HG02938 (cell line): Measurements from ENCODE around the gene MBNL1.
"Not testable (repeated sequence)": the region's sequence is repeated elsewhere in the genome, so short reads cannot be mapped to it uniquely, and the experiment has no call there.

Experiments
- ATAC-seq: cut with Tn5 transposase; IDR thresholded peaks from one replicate; pipeline ENCODE4 v1.9.1; 2021; ENCODE audit warnings: mild to moderate bottlenecking, moderate library complexity; ENCODE audit not compliant: unreplicated experiment

MBNL1 gene

DNA sequence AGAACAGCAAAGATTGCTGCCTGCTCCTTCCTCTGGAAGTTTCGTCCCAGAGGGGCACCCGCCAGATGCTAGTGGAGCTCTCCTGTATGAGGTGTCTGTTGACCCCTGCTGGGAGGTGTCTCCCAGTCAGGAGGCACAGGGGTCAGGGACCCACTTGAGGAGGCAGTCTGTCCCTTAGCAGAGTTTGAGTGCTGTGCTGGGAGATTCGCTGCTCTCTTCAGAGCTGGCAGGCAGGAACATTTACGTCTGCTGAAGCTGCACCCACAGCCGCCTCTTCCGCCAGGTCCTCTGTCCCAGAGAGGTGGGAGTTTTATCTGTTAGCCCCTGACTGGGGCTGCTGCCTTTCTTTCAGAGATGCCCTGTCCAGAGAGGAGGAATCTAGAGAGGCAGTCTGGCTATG is 103.9 kb downstream of the MBNL1 start:
- ATAC-seq: not testable (repeated sequence)

DNA sequence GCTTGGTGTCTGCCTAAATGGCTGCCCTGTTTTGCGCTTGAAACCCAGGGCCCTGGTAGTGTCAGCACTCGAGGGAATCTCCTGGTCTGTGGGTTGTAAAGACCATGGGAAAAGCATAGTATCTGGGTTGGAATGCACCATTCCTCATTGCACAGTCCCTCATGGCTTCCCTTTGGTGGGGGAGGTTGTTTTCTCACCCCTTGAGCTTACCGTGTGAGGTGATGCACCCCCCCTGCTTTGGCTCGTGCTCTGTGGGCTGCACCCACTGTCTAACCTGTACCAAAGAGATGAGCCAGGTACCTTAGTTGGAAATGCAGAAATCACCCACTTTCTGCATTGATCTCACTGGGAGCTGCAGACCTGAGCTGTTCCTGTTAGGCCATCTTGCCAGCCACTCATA is 104.7 kb downstream of the MBNL1 start:
- ATAC-seq: no peak

DNA sequence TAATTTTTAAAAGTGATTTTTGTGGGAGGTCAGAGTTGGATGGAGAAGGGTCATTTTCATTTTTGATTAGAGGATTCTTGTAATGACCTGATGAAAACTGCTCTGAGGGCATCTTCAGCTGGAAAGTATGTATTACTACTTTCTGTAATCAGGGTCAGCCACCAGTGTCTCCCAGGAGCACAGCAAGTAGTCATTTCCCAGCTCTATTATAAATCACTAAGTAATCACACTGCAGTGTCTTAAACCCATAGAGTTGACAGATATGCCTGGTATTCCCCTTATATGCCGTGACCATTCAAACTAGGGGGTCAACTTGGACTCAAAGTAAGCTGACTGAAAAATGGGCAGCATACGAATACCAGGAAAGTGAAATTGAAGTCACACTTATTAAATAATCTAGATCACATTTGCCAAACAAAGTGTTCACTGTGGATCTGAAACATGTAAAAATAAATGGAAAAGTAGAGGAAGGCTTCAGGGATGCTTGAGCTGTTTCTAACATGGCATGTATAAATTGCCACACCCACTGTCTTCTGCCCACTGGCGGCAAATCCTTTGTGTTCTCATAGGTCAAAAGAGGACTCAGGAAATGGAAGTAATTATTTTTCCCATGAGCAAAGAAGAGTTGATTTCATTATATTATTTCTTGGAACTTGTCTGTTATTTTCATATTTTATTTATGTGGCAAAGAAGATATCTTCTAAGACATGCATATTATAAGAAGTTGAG is 105.7 kb downstream of the MBNL1 start:
- no peak for ATAC-seq

DNA sequence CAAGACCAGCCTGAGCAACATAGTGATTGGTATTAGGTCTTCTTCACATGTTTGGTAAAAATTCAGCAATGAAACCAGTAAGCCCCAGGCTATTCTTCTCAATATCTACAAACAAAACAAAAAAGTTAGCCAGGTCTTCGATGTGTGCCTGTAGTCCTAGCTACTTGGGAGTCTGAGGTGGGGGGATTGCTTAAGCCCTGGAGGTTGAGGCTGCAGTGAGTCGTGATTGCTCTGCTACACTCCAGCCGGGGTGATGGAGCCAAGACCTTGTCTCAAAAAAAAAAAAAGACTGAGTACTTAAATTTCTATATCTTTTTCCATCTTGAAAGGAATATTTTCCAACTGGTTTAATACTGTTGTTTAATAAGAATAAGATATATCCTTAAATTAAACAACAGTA is 106.8 kb downstream of the MBNL1 start:
- no peak for ATAC-seq

DNA sequence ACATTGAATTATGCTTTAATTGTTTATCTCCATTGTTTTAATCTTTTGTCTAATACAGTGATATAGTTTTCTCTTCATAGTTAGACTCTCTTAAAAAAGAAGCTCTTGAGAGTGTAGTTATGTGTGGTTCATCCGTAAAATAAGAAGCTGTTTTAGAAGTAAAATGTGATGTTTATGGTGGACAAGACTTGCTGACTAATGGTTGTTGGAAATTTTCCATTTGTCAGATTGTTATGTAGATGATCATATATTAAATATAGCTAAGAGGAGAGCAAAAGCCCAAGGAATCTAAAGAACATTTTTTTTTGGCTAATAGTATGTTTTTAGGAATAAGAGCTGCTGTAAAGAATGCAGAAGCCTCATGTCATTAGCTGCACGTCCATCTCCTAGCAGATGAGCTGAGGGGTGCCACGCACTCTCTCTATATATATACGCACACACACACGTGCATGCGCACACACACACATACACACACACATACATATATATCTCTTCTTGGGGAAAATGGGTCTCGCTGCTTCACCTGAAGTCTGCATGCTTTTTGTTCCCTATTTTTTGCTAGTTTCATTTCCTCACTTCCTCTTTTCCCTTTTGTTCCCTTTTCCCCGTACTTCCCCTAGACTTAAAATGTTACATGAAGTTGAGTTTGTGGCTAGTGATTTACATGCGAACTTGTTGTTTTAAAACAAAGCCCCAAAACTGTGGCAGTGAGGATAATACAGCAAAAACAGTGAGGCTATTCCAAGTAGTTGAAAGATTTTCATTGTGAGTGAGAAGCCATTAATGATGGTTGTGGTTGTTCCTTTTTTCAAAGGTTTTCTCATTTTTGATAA is 107.8 kb downstream of the MBNL1 start:
- ATAC-seq: peak; percentile 82

DNA sequence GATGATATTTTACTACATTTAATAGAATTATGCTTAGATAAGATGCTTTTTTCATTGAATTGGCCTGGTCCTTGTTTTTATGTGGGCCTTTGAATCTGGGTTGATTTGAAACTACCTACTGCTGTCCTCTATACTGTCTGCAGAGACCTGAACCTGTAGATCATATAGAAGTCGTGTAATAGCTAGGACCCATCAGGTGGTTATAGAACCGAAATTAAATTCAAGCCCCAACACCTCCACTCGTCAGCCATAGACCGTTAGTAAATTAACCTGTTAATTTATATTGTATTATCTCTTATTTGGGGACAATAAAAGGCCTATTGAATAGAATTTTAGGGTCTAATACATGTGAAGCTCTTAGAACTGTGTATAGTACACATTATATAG is 108.4 kb downstream of the MBNL1 start:
- ATAC-seq: peak; percentile 21

DNA sequence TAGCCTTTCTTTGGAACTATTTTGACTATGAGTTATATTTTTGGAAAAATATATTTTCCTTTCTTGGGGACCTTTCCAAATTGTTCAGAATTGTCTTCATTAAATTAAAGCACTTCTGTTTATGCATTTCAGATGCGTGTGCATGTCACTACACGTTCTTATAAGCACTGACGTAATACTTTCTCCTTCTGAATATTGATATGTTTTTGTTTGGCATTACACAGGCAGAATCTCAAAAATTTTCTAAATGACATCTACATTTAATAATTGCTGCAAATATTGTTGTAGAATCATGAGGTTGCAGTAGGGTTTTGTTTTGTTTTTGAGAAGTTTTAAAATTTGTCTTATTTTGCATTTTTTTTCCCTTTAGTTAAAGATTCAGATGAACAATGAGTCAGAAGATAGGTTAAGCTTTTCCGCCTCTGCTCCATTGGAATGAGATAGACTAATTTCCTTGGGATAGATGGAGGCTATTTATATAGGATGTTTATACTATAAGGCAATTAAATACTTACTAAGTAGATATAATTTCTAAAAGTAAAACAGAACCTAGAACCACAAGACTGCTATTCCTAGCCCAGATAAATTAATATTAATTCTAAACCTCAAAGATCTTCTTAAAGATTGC is 110.8 kb downstream of the MBNL1 start:
- ATAC-seq: no peak

DNA sequence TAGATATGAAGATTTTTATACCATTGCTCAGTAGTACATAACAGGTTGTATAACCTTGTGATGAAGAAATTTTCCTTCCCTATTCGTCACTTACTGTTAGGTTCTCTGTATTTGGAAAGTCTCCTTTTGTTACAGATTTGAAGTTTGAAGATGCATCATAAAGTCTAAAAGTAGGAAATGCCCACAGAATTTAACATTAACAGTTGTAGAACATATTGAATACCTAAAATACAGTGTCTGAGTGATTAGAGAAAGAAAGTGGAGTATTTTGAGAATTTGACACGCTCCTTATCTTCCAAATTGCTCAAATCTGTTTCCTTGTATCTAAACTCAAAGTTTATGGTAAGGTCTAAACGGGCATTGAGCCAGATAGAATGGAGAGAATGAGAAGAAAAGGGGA is 111.3 kb downstream of the MBNL1 start:
- no peak for ATAC-seq

DNA sequence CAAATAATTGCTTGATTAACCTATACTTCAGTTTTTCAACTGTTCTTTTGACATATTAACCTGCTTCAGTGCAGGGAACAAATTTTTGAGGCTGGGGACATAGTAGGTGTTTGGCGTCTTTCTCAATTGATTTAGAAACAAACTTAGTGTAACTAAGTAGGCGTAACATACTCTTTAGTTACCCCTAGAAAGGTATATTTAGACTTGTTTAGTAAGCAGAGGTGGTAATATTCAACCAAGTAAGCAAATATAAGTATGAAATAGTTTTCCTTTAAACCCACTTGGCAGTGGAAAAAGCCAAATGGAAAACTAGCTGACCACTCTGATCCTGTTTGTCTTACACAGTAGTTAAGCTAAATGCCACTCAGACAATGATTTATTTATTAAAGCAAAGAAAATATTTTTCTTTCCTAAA is 113.2 kb downstream of the MBNL1 start:
- ATAC-seq: peak; percentile 31

DNA sequence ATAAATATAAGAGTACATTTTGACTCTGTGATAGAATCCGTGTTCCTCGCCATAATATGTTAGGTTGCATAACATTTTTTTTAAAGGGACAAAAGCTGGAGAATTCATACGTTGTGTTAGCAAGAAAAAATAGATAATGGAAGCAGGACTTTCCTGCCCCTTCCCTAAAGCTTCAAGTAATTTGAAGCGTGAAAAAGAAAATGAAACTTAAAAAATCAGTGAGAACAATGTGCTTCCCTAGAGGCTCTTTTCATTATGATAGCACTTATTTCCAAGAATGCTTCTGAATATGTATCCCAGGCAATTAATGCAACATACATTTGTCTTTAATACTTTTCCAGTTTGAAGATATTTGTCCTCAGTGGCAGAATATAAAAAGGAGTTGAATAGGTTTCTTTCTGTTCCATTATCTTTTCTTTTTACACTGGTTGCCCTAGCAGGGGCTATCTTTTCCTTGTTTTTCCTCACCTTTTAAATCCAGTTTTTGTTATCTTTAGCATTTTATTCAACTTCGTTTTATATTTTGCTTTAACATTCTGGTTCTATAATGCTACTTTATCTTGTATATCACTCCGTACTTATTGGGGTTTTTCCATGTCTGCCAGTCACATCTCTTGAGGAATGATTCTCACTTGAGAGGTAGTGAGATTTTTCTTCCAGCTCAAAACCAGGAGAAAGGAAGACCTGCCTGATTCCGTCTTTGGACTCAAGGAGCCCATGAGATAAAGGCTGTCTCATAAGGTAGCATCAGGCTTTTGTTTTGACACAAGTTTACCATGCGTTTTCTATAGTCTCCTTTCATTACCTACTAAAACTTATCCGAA is 113.8 kb downstream of the MBNL1 start:
- ATAC-seq: no peak

DNA sequence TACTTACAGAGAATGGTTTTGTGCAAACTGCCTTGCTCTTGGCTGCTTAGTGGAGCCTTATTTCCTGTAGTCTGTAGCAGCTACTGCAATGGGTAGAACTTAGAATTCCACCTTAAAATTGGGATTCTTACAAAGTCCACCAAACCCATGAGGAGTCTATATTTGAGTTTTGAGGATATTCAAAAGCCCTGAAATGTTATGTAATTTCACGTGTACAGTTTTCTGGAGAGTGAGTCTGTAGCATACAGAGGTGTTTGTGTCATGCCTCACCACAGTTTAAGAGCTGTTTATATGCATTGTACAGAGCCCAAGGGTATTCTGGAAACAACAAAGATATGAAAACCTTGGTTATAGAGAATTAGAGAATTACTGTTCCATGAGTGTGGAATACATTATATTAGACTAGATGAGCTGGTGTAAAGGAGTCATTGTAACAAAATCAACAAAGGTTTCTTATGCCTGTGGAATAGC is 114.4 kb downstream of the MBNL1 start:
- ATAC-seq: no peak

DNA sequence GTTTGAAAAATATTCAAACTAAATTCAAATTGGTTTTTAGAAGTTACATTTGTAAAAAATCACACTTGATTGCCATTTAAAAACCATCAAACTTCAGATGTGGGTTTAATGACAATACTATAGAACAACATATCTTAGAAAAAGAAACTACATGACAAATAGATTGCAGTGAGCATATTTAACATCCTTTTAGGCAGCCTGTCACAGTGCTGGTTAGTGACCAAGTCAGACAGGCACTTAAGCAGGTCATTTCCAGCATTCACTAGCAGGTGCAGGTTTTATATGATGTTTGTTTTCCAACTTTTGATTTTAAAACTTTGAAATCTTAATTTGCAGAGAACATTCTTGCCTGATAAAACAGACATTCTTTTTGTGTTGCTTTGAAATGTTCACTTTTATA is 115.7 kb downstream of the MBNL1 start:
- no peak for ATAC-seq

DNA sequence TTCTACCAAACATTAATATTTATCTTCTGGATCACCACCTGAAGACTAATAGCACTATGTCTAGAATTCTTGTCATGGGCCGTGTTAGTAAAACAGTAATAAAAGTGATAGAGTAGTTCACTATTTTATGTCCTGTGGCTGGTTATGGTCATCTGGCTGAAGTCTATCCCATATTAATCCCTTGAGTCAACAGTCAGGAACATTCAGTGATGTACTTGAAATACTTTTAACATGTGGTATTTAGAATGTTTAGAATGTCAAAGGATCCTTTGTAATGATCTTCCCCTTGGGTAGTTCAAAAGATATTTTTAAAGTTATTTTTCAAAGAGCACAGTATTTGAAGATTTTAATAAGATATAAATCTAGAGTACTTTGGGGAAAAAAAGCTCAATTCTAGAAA is 117.0 kb downstream of the MBNL1 start:
- ATAC-seq: no peak

DNA sequence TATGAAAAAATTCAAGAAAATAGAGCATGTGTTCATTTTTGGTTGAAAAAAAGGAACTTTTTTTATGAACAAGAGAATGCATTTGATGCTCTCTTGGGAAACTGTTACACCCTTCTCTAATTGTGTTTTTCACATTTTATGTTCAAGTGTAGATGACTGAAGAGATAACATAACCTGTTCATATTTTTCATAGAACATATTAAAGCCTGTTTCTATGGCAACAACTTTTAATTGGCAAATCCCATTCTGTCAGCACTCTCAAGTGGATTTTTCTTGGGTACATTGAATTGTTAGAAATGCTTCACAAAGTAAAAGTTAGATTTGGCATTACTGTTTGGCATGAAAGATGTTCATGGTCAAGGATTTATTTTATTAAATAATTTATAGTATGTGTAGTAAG is 117.5 kb downstream of the MBNL1 start:
- no peak for ATAC-seq

DNA sequence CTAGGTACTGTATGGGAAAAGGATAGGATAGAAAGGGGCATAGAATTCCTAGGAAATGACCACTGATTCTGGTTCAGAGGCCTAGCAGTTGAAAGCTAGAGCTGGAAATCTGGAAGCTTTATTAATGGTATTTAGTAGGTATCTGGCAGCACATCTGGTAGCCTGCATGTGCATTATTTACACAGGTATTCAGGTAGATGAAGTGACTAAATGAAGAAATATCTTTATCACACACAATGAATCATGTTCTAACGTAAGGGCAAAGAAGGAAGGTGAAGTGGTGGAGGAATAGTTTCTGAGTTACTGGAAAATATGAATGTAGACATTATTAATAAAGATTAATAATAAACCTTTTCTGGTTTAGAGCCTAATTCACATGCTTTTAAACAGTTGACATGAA is 119.9 kb downstream of the MBNL1 start:
- no peak for ATAC-seq

DNA sequence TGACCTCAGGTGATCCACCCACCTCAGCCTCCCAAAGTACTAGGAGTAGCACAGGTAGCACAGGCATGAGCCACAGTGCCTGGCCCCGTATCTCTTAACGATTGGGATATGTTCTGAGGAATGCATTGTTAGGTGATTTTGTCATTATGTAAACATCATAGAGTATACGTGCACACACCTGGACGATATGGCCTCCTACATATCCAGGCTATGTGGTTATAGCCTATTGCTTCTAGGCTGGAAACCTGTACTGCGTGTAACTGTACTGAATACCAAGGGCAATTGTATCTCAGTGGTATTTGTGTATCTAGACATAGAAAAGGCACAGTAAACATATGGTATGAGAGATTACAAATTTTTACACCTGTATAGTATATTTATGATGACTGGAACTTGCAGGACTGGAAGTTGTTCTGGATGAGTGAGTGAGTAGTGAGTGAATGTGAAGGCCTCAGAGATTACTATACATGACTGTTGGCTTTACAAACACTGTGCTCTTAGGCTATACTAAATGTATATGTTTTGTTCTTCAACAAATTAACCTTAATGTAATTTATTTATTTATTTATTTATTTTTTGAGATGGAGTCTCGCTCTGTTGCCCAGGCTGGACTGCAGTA is 120.7 kb downstream of the MBNL1 start:
- ATAC-seq: no peak

DNA sequence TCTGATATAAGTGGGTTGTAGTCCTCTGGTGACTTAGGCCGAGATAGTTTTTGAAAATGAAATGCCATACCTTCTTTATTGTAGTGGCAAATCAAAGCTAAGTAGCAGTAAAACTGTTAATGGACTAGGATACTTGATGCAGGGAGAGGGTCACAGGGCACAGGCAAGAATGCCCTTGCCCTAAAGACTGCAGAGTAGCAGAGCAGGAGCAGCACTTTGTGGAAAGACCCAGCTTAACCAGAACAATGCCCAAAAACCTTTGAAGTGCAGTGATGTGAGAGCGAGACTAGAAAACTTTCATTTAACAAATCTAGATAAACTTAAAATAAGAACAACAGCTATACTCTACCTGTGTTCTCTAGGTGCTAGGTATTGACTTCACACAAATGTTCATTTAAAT is 121.9 kb downstream of the MBNL1 start:
- ATAC-seq: no peak

DNA sequence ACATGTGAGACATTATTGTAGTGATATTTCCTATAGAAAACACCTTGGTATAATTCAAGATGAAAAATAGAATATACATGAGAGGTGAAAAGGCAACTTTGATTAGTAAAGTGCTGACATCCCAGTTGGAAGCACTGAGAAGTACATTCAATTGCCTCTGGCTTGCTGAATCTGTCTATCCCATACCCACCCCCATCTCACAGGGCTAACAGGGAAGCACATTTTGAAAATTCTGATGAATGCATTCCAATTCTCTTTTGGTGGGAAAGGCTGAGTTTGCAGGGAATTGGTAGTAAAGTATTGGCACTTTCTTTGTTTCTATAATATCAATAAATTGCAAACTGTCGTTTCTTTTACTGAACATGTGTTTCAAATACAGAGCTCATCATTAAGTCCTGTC is 122.9 kb downstream of the MBNL1 start:
- no peak for ATAC-seq

DNA sequence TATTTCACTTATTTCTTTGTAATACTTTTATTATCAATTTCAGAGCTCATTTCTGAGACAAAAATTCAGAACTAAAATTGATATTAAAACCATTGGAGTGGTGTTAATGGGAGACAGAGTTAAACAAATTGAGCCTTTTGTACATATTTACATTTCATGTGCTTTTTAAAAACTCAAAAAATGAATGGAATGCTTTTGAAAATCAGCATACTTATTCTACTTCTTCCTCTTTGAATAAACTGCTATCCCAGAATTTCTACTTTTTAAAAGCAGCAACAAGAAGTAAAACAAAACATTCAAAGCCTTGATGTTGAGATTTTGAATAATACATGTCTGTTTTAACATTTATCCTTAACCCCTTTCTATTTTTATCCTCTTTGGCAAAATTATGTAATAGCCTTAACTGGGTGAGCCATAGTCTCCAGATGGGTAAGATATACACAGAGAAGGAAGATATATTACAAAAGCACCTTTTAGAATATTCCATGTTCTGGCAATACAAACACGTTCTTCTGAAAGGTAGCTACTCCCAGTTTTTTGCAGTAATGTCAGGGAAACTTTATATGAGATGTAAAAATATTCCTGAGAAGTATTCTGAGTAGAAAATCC is 123.6 kb downstream of the MBNL1 start:
- ATAC-seq: no peak

DNA sequence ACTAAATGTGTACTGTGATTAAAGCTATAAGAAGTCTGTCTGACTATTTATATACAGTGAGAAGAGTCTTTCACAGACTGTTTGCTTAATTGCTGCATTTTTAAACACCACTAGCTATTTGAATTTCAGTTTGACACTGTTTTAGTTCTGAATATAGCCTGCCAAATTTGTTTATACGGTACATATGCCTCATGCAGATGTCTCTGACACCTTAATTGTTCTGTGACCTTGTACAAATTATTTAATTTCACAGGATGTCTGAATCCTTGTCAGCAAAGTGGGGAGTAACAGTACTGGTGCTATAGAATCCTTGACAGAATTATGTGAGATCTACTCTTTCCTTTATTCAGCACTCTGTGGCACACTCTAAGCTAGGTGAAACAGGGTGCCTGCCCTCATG is 125.5 kb downstream of the MBNL1 start:
- no peak for ATAC-seq
